ENCODE measurements around the gene PLEKHA5. TPM values are rescaled to one million over a fixed set of nuclear protein-coding genes. Genes with fewer than 3 reads are reported as not detected.

Gene PLEKHA5
- polyA plus RNA-seq, 1 of the 3 experiments (the other 2 are of a cell fraction) = 7.1 TPM

DNA sequence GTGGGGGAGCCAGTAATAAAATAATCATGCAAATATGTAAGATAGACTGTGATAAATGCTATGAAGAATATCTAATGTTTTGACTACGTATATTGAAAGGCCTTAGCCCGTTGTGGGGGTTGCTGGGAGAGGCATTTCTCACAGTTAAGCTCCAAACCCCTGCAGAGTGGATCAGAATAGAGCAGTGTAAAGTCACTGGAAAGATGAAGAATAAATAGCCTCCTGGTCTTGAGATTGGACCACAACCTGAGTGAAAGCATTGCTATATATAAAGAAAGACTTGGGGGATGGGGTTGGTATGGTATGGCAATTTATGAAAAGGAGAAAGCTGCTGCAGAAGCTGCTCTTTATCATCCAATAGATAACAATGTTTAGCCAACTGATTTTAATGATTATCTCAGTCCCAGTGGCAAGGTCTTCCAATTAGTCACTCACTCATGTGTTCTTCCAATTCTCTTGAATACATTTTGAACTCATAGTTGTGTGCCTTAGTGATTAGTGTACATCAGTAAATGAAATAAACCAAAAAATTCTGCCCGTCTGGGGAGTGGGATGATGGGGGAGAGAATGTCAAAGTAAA is 10.2 kb downstream of the PLEKHA5 start:
- Histone ChIP-seq H3K9ac (no peak overlapping the region), H3K79me2 (ENCODE audit: insufficient read depth) (peaks cover 44% of the 10 kb centered on the region; the same call in 1 of the 2 replicates), H4K20me1 (ENCODE audit: insufficient read depth) (no peaks in the 10 kb centered on the region), H3K9me3 (no peaks in the 10 kb centered on the region), H3F3A (replicated peaks; ENCODE audit: insufficient read depth) (peaks cover 11% of the 10 kb centered on the region), H3K36me3 (replicated peaks in 1 of 2; ENCODE audit: control insufficient read depth in 1 of 2, insufficient read depth in 2 of 2, low read length in 1 of 2) (peaks cover 11 to 18% of the 10 kb centered on the region in 2 experiments), H3K4me3 (ENCODE audit: low read depth in 2 of 2, low read length in 1 of 2) (no peak overlapping the region), H3K4me1 (ENCODE audit: control insufficient read depth in 1 of 2, insufficient read depth in 2 of 2, low read depth in 1 of 2, low read length in 1 of 2) (no peaks in the 10 kb centered on the region; a peak in 1 of 4 replicates), H3K9me2 (no peaks in the 10 kb centered on the region), H2AFZ (ENCODE audit: low read depth) (no peak overlapping the region), H3K27ac (ENCODE audit: low read depth in 2 of 2, low read length in 1 of 2) (no peak overlapping the region), H3K4me2 (no peak overlapping the region), H3K27me3 (ENCODE audit: insufficient read depth) (no peaks in the 10 kb centered on the region)
- CTCF ChIA-PET = interaction anchor here (0.6 kb wide), 1 partner anchor 1518 kb away, joined by 3 read pairs; no protein-coding TSS in a partner anchor
- no peak for DNase-seq
- POLR2A ChIA-PET = no interaction called here
- 89% methylated on average over 3 of the region's 3 CpGs for WGBS (ENCODE audit: low lambda C conversion rate)
- TF ChIP-seq SIN3A (IDR thresholded peaks at IDR 0.05; ENCODE audit: borderline replicate concordance, low read depth, low read length) = no peak
- no peak for TF ChIP-seq EZH2phosphoT487 (IDR thresholded peaks at IDR 0.05; ENCODE audit: borderline replicate concordance, low read depth)
- no peak for TF ChIP-seq NRF1 (IDR thresholded peaks at IDR 0.05; ENCODE audit: low read depth, low read length)
- no peak for TF ChIP-seq MXI1 (IDR thresholded peaks at IDR 0.05; ENCODE audit: low read depth, low read length)

DNA sequence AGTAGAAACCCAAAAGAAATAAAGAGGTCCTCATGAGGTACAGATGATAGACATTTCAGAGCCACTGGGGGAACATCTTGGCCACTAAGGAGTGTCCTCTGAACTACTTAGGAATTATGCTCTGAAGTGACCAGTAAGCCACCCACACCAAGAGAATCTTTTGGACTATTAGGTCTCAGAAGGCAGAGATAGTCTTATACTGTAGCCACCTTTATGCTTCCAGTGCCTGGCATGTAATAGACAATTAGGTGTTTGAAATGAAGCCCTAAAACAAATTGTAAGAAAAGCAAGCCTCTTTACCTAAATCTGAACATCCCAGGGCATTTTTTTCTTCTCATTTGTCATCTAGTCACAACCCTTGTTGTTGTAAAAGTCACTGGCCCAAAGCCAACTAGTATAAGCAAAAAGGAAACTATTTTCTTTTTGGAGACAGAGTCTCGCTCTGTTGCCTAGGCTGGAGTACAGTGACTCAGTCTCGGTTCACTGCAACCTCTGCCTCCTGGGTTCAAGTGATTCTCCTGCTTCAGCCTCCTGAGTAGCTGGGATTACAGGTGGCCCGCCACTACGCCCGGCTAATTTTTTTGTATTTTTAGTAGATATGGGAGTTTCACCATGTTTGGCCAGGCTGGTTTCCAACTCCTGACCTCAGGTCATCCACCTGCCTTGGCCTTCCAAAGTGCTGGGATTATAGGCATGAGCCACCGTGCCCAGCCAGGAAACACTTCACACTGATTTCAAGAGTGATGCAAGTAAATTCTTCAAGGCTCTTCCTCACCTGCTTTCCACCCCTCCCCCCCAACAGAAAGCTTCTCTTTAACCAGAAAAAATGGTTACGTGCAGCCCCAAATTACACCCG is 11.1 kb downstream of the PLEKHA5 start:
- DNase-seq = no peak
- Histone ChIP-seq H3K36me3 (replicated peaks in 1 of 2; ENCODE audit: control insufficient read depth in 1 of 2, insufficient read depth in 2 of 2, low read length in 1 of 2) (peaks cover 11 to 20% of the 10 kb centered on the region in 2 experiments), H3K79me2 (ENCODE audit: insufficient read depth) (peaks cover 35% of the 10 kb centered on the region; the same call in 1 of the 2 replicates), H3K9me2 (no peaks in the 10 kb centered on the region), H3K27ac (ENCODE audit: low read depth in 2 of 2, low read length in 1 of 2) (no peak overlapping the region), H2AFZ (ENCODE audit: low read depth) (no peak overlapping the region), H3K27me3 (ENCODE audit: insufficient read depth) (no peaks in the 10 kb centered on the region), H3K9ac (no peak overlapping the region), H3K4me2 (no peak overlapping the region), H3K4me1 (ENCODE audit: control insufficient read depth in 1 of 2, insufficient read depth in 2 of 2, low read depth in 1 of 2, low read length in 1 of 2) (no peaks in the 10 kb centered on the region; a peak in 1 of 4 replicates), H3F3A (replicated peaks; ENCODE audit: insufficient read depth) (peaks cover 11% of the 10 kb centered on the region), H3K9me3 (no peaks in the 10 kb centered on the region), H4K20me1 (ENCODE audit: insufficient read depth) (no peaks in the 10 kb centered on the region), H3K4me3 (ENCODE audit: low read depth in 2 of 2, low read length in 1 of 2) (no peak overlapping the region)
- CTCF ChIA-PET = interaction anchor here (0.6 kb wide), 1 partner anchor 1517 kb away, joined by 3 read pairs; no protein-coding TSS in a partner anchor
- POLR2A ChIA-PET = no interaction called here
- TF ChIP-seq EP300 (IDR thresholded peaks at IDR 0.05; ENCODE audit: borderline replicate concordance in 1 of 2, low read depth in 1 of 2, low read length in 1 of 2) (no peak), MEF2A (IDR thresholded peaks at IDR 0.05; ENCODE audit: borderline replicate concordance, low read depth) (no peak), RXRA (IDR thresholded peaks at IDR 0.05; ENCODE audit: borderline replicate concordance, low read depth) (no peak), SIN3A (IDR thresholded peaks at IDR 0.05; ENCODE audit: borderline replicate concordance, low read depth, low read length) (no peak)
- TF ChIP-seq, protein P1, sequence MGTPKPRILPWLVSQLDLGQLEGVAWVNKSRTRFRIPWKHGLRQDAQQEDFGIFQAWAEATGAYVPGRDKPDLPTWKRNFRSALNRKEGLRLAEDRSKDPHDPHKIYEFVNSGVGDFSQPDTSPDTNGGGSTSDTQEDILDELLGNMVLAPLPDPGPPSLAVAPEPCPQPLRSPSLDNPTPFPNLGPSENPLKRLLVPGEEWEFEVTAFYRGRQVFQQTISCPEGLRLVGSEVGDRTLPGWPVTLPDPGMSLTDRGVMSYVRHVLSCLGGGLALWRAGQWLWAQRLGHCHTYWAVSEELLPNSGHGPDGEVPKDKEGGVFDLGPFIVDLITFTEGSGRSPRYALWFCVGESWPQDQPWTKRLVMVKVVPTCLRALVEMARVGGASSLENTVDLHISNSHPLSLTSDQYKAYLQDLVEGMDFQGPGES (IDR thresholded peaks at IDR 0.05; ENCODE audit: low read depth, low read length) = no peak
- TF ChIP-seq, protein P2, sequence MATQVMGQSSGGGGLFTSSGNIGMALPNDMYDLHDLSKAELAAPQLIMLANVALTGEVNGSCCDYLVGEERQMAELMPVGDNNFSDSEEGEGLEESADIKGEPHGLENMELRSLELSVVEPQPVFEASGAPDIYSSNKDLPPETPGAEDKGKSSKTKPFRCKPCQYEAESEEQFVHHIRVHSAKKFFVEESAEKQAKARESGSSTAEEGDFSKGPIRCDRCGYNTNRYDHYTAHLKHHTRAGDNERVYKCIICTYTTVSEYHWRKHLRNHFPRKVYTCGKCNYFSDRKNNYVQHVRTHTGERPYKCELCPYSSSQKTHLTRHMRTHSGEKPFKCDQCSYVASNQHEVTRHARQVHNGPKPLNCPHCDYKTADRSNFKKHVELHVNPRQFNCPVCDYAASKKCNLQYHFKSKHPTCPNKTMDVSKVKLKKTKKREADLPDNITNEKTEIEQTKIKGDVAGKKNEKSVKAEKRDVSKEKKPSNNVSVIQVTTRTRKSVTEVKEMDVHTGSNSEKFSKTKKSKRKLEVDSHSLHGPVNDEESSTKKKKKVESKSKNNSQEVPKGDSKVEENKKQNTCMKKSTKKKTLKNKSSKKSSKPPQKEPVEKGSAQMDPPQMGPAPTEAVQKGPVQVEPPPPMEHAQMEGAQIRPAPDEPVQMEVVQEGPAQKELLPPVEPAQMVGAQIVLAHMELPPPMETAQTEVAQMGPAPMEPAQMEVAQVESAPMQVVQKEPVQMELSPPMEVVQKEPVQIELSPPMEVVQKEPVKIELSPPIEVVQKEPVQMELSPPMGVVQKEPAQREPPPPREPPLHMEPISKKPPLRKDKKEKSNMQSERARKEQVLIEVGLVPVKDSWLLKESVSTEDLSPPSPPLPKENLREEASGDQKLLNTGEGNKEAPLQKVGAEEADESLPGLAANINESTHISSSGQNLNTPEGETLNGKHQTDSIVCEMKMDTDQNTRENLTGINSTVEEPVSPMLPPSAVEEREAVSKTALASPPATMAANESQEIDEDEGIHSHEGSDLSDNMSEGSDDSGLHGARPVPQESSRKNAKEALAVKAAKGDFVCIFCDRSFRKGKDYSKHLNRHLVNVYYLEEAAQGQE (IDR thresholded peaks at IDR 0.05; ENCODE audit: low read depth, low read length) = no peak
- TF ChIP-seq, protein P3, sequence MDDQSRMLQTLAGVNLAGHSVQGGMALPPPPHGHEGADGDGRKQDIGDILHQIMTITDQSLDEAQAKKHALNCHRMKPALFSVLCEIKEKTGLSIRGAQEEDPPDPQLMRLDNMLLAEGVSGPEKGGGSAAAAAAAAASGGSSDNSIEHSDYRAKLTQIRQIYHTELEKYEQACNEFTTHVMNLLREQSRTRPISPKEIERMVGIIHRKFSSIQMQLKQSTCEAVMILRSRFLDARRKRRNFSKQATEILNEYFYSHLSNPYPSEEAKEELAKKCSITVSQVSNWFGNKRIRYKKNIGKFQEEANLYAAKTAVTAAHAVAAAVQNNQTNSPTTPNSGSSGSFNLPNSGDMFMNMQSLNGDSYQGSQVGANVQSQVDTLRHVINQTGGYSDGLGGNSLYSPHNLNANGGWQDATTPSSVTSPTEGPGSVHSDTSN (IDR thresholded peaks at IDR 0.05) = no peak
- 92% methylated on average over 8 of the region's 8 CpGs for WGBS (ENCODE audit: low lambda C conversion rate)
